ENCODE measurements around the gene SLC38A10. TPM values are rescaled to one million over a fixed set of nuclear protein-coding genes. Genes with fewer than 3 reads are reported as not detected.

SLC38A10 gene
- total and polyA plus RNA-seq, 7 experiments from 2014 or later = 45.0 to 122 (median 84.8) TPM

DNA sequence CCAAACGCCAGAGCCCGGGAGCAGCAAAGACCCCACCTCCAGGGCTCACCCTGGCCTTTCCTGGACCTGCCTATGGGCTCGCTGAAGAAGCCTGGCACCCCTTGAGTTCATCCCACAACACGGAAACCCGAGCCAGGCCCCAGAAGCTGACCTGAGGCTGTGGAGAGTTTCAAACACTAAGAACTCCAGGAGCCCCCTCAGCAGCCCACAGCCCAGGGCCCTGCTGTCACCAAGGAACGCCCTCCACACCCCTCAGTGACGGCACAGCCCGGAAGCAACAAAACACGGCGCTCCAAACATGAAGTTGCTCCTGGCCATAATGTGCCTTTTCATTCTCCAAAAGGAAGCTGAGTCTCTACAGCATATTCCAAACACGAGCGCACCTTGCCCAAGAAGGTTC lies 9.2 kb downstream of the SLC38A10 start:
- peak; percentile 14 for ATAC-seq
- peak overlapping the region; percentile 68 for H3K27ac ChIP-seq (ENCODE audit: low read depth, low read length)
- Mint-ChIP-seq H3K27ac (peak overlapping the region in 8 of 9 donors; percentile 66 to 94 (median 78)), H3K27me3 (no peaks in the 10 kb centered on the region), H3K4me1 (peaks cover 33 to 47% (median 39%) of the 10 kb centered on the region in 7 donors), H3K36me3 (peaks cover 0 to 14% (median 4%) of the 10 kb centered on the region in 5 donors), H3K4me3 (peak overlapping the region; percentile 83 to 90 (median 84)), H3K9me3 (no peaks in the 10 kb centered on the region)
- peaks cover 16 to 17% of the 10 kb centered on the region in 2 donors for H3K4me1 ChIP-seq (ENCODE audit: control insufficient read depth in 2 of 2, insufficient read depth in 2 of 2, low read length in 2 of 2)
- ChIA-PET CTCF (interaction anchor here (0.5 to 1.5 kb wide), 3 partner anchors 10 to 199 kb away, joined by 3 to 5 read pairs (median 4); no protein-coding TSS in a partner anchor), POLR2A (interaction anchor here (0.8 to 1.5 kb wide), 3 partner anchors 8 to 10 kb away, joined by 3 read pairs; partner anchors contain the start of gene SLC38A10)
- H3K27me3 ChIP-seq (ENCODE audit: control insufficient read depth in 2 of 2, insufficient read depth in 2 of 2, low read length in 2 of 2) = no peaks in the 10 kb centered on the region
- H3K4me3 ChIP-seq (ENCODE audit: low read length) = peak overlapping the region; percentile 79
- intact Hi-C loops (cut with micrococcal nuclease) = loop anchor here in 1 of 2 donors (1.0 kb wide), 1 partner anchor 9 kb away; the partner anchor contains the start of gene SLC38A10
- peaks cover 0 to 43% (median 4%) of the 10 kb centered on the region in 3 experiments for H3K36me3 ChIP-seq (ENCODE audit: control insufficient read depth in 2 of 3, insufficient read depth in 3 of 3, low read length in 3 of 3)
- no peaks in the 10 kb centered on the region for H3K9me3 ChIP-seq (ENCODE audit: control insufficient read depth in 2 of 3, low read length in 3 of 3)
- DNase-seq = no peak

DNA sequence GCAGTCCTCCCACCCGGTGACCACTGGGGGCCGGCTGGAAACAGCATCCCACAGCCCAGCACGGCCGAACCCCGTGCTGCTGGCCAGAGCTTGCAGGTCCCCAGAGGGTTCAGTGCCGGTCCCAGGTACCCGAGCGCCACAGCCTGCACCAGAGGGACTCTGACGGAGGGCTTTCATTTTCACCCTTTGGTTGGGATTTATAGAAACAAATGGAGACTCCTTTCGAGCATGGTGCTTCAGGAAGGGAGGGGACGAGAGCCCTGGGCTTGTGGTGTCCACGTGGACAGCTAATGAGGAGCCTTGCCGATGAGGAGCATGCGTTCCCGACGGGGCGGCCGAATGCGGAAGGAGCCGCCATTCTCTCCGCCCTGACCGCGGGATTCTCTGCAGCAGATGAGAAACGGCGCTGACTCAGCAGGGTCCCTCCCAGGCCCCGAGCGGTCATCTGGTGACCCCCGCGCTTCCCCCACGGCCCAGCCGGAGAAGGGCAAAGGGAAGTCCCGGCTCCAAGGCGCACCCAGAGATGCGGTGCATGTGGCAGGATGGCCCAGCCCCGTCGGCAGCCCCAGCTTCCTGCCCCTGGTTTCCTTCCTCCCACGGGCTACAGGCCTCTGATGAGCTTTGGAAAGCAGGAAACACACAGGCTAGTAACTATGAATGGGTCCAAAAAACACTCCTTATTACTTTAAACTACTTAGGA lies 9.8 kb downstream of the SLC38A10 start:
- H3K4me1 ChIP-seq (ENCODE audit: control insufficient read depth in 2 of 2, insufficient read depth in 2 of 2, low read length in 2 of 2) = peaks cover 16 to 17% of the 10 kb centered on the region in 2 donors
- H3K27ac Mint-ChIP-seq = peak overlapping the region; percentile 66 to 94 (median 79)
- ChIA-PET POLR2A (interaction anchor here (0.7 to 1.5 kb wide), 4 partner anchors 8 to 17 kb away, joined by 3 read pairs; partner anchors contain the start of gene SLC38A10), CTCF (interaction anchor here (0.5 to 1.5 kb wide), 3 partner anchors 10 to 200 kb away, joined by 3 to 5 read pairs (median 4); no protein-coding TSS in a partner anchor)
- peak; percentile 94 for ATAC-seq
- H3K9me3 Mint-ChIP-seq = no peaks in the 10 kb centered on the region
- no peaks in the 10 kb centered on the region for H3K27me3 ChIP-seq (ENCODE audit: control insufficient read depth in 2 of 2, insufficient read depth in 2 of 2, low read length in 2 of 2)
- H3K36me3 Mint-ChIP-seq = peaks cover 0 to 15% (median 6%) of the 10 kb centered on the region in 5 donors
- peaks cover 0 to 49% (median 4%) of the 10 kb centered on the region in 3 experiments for H3K36me3 ChIP-seq (ENCODE audit: control insufficient read depth in 2 of 3, insufficient read depth in 3 of 3, low read length in 3 of 3)
- H3K27me3 Mint-ChIP-seq = no peaks in the 10 kb centered on the region
- H3K4me1 Mint-ChIP-seq = peaks cover 33 to 45% (median 38%) of the 10 kb centered on the region in 7 donors
- H3K4me3 Mint-ChIP-seq = peak overlapping the region; percentile 83 to 90 (median 84)
- H3K27ac ChIP-seq (ENCODE audit: low read depth, low read length) = peak overlapping the region; percentile 68
- DNase-seq = peak; percentile 18 to 74 (median 46)
- H3K4me3 ChIP-seq (ENCODE audit: low read length) = peak overlapping the region; percentile 79
- intact Hi-C loops (cut with micrococcal nuclease) = loop anchor here in 1 of 2 donors (1.0 kb wide), 1 partner anchor 10 kb away; the partner anchor contains the start of gene SLC38A10
- no peaks in the 10 kb centered on the region for H3K9me3 ChIP-seq (ENCODE audit: control insufficient read depth in 2 of 3, low read length in 3 of 3)

DNA sequence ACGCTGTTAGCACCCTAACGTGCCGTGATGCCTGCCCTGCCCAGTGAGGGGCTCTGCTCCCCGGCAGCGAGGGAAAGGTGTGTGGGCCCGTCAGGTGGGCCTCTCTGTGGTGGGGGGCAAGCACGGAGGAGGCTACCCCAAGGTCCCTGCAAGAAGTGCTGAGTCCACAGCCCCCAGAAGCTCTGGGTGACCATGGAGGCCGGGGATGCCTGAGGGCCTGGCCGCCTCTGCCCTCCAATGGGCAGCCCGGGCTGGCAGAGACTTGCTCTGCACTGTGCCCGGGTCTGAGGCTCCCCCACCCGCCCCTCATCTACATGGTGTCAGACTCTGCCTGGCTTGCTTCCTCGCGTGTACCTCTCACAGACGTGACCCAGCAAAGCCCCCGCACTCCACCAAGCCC lies 12.2 kb downstream of the SLC38A10 start:
- Histone ChIP-seq H3K36me3 (ENCODE audit: control insufficient read depth in 2 of 3, insufficient read depth in 3 of 3, low read length in 3 of 3) (peaks cover 0 to 57% (median 4%) of the 10 kb centered on the region in 3 experiments), H3K4me3 (ENCODE audit: low read length) (no peak overlapping the region), H3K27ac (ENCODE audit: low read depth, low read length) (no peak overlapping the region), H3K27me3 (ENCODE audit: control insufficient read depth in 2 of 2, insufficient read depth in 2 of 2, low read length in 2 of 2) (no peaks in the 10 kb centered on the region), H3K4me1 (ENCODE audit: control insufficient read depth in 2 of 2, insufficient read depth in 2 of 2, low read length in 2 of 2) (peaks cover 16 to 17% of the 10 kb centered on the region in 2 donors), H3K9me3 (ENCODE audit: control insufficient read depth in 2 of 3, low read length in 3 of 3) (no peaks in the 10 kb centered on the region)
- DNase-seq = no peak
- peaks cover 24 to 38% (median 32%) of the 10 kb centered on the region in 7 donors for H3K4me1 Mint-ChIP-seq
- H3K27me3 Mint-ChIP-seq = no peaks in the 10 kb centered on the region
- no peak overlapping the region for H3K27ac Mint-ChIP-seq
- intact Hi-C loops (cut with micrococcal nuclease) = no loop called here
- ATAC-seq = no peak
- ChIA-PET CTCF (no interaction called here), POLR2A (no interaction called here)
- H3K4me3 Mint-ChIP-seq = no peak overlapping the region
- peaks cover 0 to 24% (median 7%) of the 10 kb centered on the region in 5 donors for H3K36me3 Mint-ChIP-seq
- H3K9me3 Mint-ChIP-seq = no peaks in the 10 kb centered on the region

DNA sequence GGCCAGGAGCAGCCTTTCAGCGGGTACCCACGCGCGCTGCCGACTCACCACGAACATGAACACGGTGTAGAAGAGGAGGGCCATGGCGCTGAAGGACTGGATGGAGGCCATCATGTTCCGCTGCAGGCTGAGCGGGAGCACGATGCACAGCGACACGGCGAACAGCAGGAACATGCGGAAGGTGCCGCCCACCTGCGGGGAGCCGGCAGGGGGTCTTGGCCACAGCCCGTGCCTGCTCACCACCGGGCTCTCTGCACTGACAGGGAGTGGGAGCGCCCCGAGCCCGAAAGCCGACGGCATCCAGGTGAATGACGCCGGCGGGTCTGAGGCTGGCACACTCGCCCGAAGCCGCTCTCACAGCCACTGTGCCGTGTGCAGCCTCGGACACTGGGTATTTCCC lies 13.0 kb downstream of the SLC38A10 start:
- Histone ChIP-seq H3K4me3 (ENCODE audit: low read length) (no peak overlapping the region), H3K36me3 (ENCODE audit: control insufficient read depth in 2 of 3, insufficient read depth in 3 of 3, low read length in 3 of 3) (peaks cover 0 to 57% (median 4%) of the 10 kb centered on the region in 3 experiments), H3K27ac (ENCODE audit: low read depth, low read length) (no peak overlapping the region), H3K4me1 (ENCODE audit: control insufficient read depth in 2 of 2, insufficient read depth in 2 of 2, low read length in 2 of 2) (peaks cover 16 to 17% of the 10 kb centered on the region in 2 donors), H3K27me3 (ENCODE audit: control insufficient read depth in 2 of 2, insufficient read depth in 2 of 2, low read length in 2 of 2) (no peaks in the 10 kb centered on the region), H3K9me3 (ENCODE audit: control insufficient read depth in 2 of 3, low read length in 3 of 3) (no peaks in the 10 kb centered on the region)
- ChIA-PET CTCF (no interaction called here), POLR2A (interaction anchor here (1.2 kb wide), 1 partner anchor 13 kb away, joined by 3 read pairs; the partner anchor contains the start of gene SLC38A10)
- Mint-ChIP-seq H3K9me3 (no peaks in the 10 kb centered on the region), H3K36me3 (peaks cover 0 to 26% (median 7%) of the 10 kb centered on the region in 5 donors), H3K27me3 (no peaks in the 10 kb centered on the region), H3K4me1 (peaks cover 20 to 31% (median 27%) of the 10 kb centered on the region in 7 donors), H3K27ac (no peak overlapping the region), H3K4me3 (no peak overlapping the region)
- DNase-seq (no peak), ATAC-seq (no peak)
- intact Hi-C loops (cut with micrococcal nuclease) = no loop called here

GRCh38 chr17:81280571-81280970 lies 14.5 kb downstream of the SLC38A10 start:
- no peaks in the 10 kb centered on the region for H3K27me3 ChIP-seq (ENCODE audit: control insufficient read depth in 2 of 2, insufficient read depth in 2 of 2, low read length in 2 of 2)
- Mint-ChIP-seq H3K4me1 (peaks cover 7 to 15% (median 12%) of the 10 kb centered on the region in 7 donors), H3K36me3 (peaks cover 0 to 33% (median 12%) of the 10 kb centered on the region in 5 donors), H3K9me3 (no peaks in the 10 kb centered on the region), H3K27ac (no peak overlapping the region), H3K27me3 (no peaks in the 10 kb centered on the region), H3K4me3 (no peak overlapping the region)
- peaks cover 7 to 9% of the 10 kb centered on the region in 2 donors for H3K4me1 ChIP-seq (ENCODE audit: control insufficient read depth in 2 of 2, insufficient read depth in 2 of 2, low read length in 2 of 2)
- ChIA-PET CTCF (interaction anchor here (0.6 kb wide), 1 partner anchor 201 kb away, joined by 3 read pairs; no protein-coding TSS in a partner anchor), POLR2A (no interaction called here)
- no peaks in the 10 kb centered on the region for H3K9me3 ChIP-seq (ENCODE audit: control insufficient read depth in 2 of 3, low read length in 3 of 3)
- ATAC-seq = no peak
- no peak for DNase-seq
- H3K27ac ChIP-seq (ENCODE audit: low read depth, low read length) = no peak overlapping the region
- H3K4me3 ChIP-seq (ENCODE audit: low read length) = no peak overlapping the region
- H3K36me3 ChIP-seq (ENCODE audit: control insufficient read depth in 2 of 3, insufficient read depth in 3 of 3, low read length in 3 of 3) = peaks cover 0 to 71% (median 4%) of the 10 kb centered on the region in 3 experiments
- intact Hi-C loops (cut with micrococcal nuclease) = no loop called here

DNA sequence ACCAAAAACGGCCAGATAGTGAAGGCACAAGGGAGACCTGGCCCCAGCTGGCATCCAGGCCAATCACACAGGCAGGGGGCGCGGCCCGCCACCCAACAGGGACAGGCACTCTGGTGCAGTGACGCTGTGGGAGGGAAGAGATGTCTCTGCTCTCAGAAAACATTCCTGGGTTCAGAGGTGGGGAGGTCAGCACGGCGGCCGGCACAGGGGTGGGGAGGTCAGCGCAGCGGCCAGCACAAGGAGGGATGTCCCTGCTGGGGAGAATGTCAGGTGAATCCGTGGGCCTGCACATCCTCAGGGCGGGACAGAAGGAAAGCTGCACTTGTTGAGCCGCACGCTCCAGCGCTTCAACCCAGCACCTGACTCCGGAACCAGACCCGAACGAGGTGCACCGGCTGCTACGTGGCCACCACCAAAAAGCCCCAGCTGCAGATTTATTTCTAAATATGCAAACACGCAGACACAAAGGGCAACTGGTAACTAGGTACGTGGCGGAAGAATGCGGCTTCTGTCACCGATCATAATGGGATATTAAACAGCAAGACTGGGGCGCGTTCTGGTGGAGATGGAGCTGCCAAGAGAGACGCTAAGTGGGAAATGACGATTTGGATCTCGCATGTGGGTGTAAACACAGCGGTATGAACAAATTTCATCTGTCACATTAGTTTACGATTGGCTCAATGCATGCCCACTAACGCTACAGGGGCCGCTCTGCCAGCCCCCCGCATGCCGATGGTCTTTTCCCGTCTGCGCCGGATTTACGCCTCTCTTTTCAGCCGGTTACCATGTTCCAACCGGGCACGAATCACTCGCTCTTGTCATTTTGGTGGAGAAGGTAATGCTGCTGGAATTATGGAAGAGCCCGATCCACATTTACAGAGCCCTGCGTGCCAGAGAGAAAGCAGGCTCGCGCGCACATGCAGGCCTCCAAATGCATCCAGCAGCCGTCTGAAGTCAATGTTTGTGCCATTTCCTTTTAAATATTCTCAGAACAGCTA lies 15.5 kb downstream of the SLC38A10 start:
- Mint-ChIP-seq H3K36me3 (peaks cover 0 to 33% (median 10%) of the 10 kb centered on the region in 5 donors), H3K4me1 (peaks cover 0 to 6% (median 4%) of the 10 kb centered on the region in 7 donors), H3K27ac (peak overlapping the region in 1 of 9 donors; percentile 20), H3K9me3 (no peaks in the 10 kb centered on the region), H3K27me3 (no peaks in the 10 kb centered on the region), H3K4me3 (no peak overlapping the region)
- Histone ChIP-seq H3K9me3 (ENCODE audit: control insufficient read depth in 2 of 3, low read length in 3 of 3) (no peaks in the 10 kb centered on the region), H3K27ac (ENCODE audit: low read depth, low read length) (no peak overlapping the region), H3K4me1 (ENCODE audit: control insufficient read depth in 2 of 2, insufficient read depth in 2 of 2, low read length in 2 of 2) (peaks cover 0 to 3% of the 10 kb centered on the region in 2 donors), H3K36me3 (ENCODE audit: control insufficient read depth in 2 of 3, insufficient read depth in 3 of 3, low read length in 3 of 3) (peaks cover 0 to 81% (median 4%) of the 10 kb centered on the region in 3 experiments), H3K27me3 (ENCODE audit: control insufficient read depth in 2 of 2, insufficient read depth in 2 of 2, low read length in 2 of 2) (no peaks in the 10 kb centered on the region), H3K4me3 (ENCODE audit: low read length) (no peak overlapping the region)
- ATAC-seq (no peak), DNase-seq (no peak)
- intact Hi-C loops (cut with micrococcal nuclease) = no loop called here
- POLR2A ChIA-PET = no interaction called here
- CTCF ChIA-PET = no interaction called here

Data from naive thymus-derived CD4-positive, alpha-beta T cell (primary cell).